BE2C (cell line): ENCODE measurements around the gene NUDCD2. TPM values are rescaled to one million over a fixed set of nuclear protein-coding genes. Genes with fewer than 3 reads are reported as not detected.
A peak's percentile ranks its signal among the peaks of the same experiment; 100 is the strongest.

ENCODE experiments used
- DNase-seq: peaks from one replicate; pipeline ENCODE4 v3.0.0-alpha.2; 2020
- H3K27me3 ChIP-seq: fragments of 250-450 bp; sonication (Bioruptor Pico); 2 replicates; pipeline ENCODE4 v1.5.1; 2020; ENCODE audit warnings: mild to moderate bottlenecking
- H3K36me3 ChIP-seq: fragments of 250-450 bp; sonication (Bioruptor Pico); 2 replicates; pipeline ENCODE4 v1.5.1; 2020; ENCODE audit warnings: mild to moderate bottlenecking
- H3K4me1 ChIP-seq: fragments of 250-450 bp; sonication (Bioruptor Pico); 2 replicates; pipeline ENCODE4 v1.5.1; 2020
- H3K4me3 ChIP-seq: 2 replicates; pipeline ENCODE4 v1.5.1; 2011; ENCODE audit warnings: low read depth, low read length
- H3K9me3 ChIP-seq: fragments of 250-450 bp; sonication (Bioruptor Pico); 2 replicates; pipeline ENCODE4 v1.5.1; 2020
- polyA plus RNA-seq: library from polyadenylated mRNA; unstranded; fragments of >200 nt; gene quantifications from one replicate; pipeline ENCODE4 v1.2.1, GENCODE V29; 2012; ENCODE audit warnings: low read depth, missing spikeins; ENCODE audit not compliant: insufficient read length, insufficient read depth
- TF ChIP-seq, protein P1 (sequence below): IDR thresholded peaks from 2 replicates; pipeline ENCODE4 v1.5.1; 2012; ENCODE audit warnings: mild to moderate bottlenecking, low read depth, low read length

NUDCD2 gene
- polyA plus RNA-seq = 134 TPM

- Histone ChIP-seq H3K36me3 (peaks cover 3% of the 10 kb centered on the region), H3K4me3 (peak within 1 kb of the TSS; percentile 85), H3K27me3 (no peaks in the 10 kb centered on the region), H3K9me3 (no peaks in the 10 kb centered on the region), H3K4me1 (no peaks in the 10 kb centered on the region)
- TF ChIP-seq, protein P1, sequence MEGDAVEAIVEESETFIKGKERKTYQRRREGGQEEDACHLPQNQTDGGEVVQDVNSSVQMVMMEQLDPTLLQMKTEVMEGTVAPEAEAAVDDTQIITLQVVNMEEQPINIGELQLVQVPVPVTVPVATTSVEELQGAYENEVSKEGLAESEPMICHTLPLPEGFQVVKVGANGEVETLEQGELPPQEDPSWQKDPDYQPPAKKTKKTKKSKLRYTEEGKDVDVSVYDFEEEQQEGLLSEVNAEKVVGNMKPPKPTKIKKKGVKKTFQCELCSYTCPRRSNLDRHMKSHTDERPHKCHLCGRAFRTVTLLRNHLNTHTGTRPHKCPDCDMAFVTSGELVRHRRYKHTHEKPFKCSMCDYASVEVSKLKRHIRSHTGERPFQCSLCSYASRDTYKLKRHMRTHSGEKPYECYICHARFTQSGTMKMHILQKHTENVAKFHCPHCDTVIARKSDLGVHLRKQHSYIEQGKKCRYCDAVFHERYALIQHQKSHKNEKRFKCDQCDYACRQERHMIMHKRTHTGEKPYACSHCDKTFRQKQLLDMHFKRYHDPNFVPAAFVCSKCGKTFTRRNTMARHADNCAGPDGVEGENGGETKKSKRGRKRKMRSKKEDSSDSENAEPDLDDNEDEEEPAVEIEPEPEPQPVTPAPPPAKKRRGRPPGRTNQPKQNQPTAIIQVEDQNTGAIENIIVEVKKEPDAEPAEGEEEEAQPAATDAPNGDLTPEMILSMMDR = peak; percentile 2; the same call in 1 of the 2 replicates
- peak; percentile 96 for DNase-seq
Observed at GRCh38 chr5:163459819-163460561, at the start of gene NUDCD2. Gene NUDCD2, minus strand, starts transcription at chr5:163460102. Its CDS starts 52 bp downstream, at chr5:163460050.

GRCh38 chr5:163509291-163509951, 49.5 kb upstream of the NUDCD2 start:
- TF ChIP-seq, protein P1 = no peak
- Histone ChIP-seq H3K9me3 (no peaks in the 10 kb centered on the region), H3K27me3 (no peaks in the 10 kb centered on the region), H3K4me3 (no peak overlapping the region), H3K4me1 (no peaks in the 10 kb centered on the region), H3K36me3 (peaks cover 28% of the 10 kb centered on the region)
- no peak for DNase-seq

DNA sequence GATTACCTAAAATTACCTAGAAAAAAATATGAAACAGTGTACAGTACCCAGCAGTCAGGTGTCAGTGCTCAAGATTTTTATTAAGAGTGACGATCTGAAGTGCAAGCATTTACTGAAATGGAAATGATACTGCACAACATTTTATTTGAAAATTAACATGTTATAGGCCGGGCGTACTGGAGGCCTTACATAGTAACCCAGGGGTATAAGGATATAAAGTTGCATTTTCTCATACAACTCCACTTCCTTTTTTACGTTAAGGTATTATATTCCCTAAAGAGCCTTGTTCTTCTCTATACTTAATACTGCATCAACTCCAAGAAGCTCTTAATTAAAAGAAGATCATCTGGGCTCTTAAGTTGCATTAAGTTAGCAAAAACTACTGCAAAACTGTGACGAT, 48.9 kb upstream of the NUDCD2 start:
- no peaks in the 10 kb centered on the region for H3K27me3 ChIP-seq
- DNase-seq = no peak
- no peaks in the 10 kb centered on the region for H3K9me3 ChIP-seq
- H3K4me3 ChIP-seq = no peak overlapping the region
- TF ChIP-seq, protein P1 = no peak
- H3K36me3 ChIP-seq = peaks cover 21% of the 10 kb centered on the region
- H3K4me1 ChIP-seq = no peaks in the 10 kb centered on the region

DNA sequence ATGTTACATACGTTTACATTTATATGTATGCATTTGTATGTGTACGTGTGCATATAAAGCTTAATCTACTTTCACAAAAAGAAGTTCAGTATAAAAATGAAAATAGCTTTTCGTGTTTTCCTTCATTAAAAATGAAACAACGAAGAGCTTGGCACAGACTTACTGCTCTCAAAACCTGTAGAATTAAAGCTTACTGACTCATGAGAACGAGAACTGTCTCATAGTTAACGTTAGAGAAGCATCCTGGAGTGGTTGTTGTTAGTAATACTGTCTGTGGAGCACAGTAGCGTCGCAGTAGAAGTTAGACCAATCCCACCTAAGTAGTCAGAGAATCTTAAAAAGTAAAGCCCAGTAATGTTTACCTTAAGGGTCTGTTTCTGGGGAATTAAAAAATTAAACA, 46.8 kb upstream of the NUDCD2 start:
- peak overlapping the region; percentile 98 for H3K4me3 ChIP-seq
- peaks cover under 1% of the 10 kb centered on the region for H3K36me3 ChIP-seq
- no peaks in the 10 kb centered on the region for H3K4me1 ChIP-seq
- H3K9me3 ChIP-seq = no peaks in the 10 kb centered on the region
- H3K27me3 ChIP-seq = no peaks in the 10 kb centered on the region
- no peak for DNase-seq
- TF ChIP-seq, protein P1 = no peak

GRCh38 chr5:163506095-163506457, 46.2 kb upstream of the NUDCD2 start:
- TF ChIP-seq, protein P1 = no peak; the same call in 1 of the 2 replicates
- no peak for DNase-seq
- Histone ChIP-seq H3K36me3 (no peaks in the 10 kb centered on the region; the same call in 1 of the 2 replicates), H3K4me1 (no peaks in the 10 kb centered on the region), H3K27me3 (no peaks in the 10 kb centered on the region), H3K9me3 (no peaks in the 10 kb centered on the region), H3K4me3 (peak overlapping the region; percentile 98)
